Breast epithelium (tissue), 3 donors: ENCODE measurements around the gene HCFC1R1.

Source experiments
- POLR2A ChIP-seq: fragments of 450-650 bp; IDR thresholded peaks from one replicate; pipeline ENCODE4 v1.6.1; 2016; ENCODE audit warnings: antibody characterized with exemption, mild to moderate bottlenecking, moderate library complexity
- POLR2AphosphoS5 ChIP-seq, 3 donors: sonication (generic); formaldehyde crosslinking; IDR thresholded peaks; one replicate each; pipeline ENCODE4 v1.6.1; 2017; ENCODE audit warnings: antibody characterized with exemption in 3 of 3
- TF ChIP-seq, protein P1 (sequence below), 3 donors: fragments of 450-650 bp; IDR thresholded peaks; one replicate each; pipeline ENCODE4 v1.5.1; 2016 to 2017; ENCODE audit warnings: antibody characterized with exemption in 3 of 3, mild to moderate bottlenecking in 3 of 3, moderate library complexity in 3 of 3

DNA sequence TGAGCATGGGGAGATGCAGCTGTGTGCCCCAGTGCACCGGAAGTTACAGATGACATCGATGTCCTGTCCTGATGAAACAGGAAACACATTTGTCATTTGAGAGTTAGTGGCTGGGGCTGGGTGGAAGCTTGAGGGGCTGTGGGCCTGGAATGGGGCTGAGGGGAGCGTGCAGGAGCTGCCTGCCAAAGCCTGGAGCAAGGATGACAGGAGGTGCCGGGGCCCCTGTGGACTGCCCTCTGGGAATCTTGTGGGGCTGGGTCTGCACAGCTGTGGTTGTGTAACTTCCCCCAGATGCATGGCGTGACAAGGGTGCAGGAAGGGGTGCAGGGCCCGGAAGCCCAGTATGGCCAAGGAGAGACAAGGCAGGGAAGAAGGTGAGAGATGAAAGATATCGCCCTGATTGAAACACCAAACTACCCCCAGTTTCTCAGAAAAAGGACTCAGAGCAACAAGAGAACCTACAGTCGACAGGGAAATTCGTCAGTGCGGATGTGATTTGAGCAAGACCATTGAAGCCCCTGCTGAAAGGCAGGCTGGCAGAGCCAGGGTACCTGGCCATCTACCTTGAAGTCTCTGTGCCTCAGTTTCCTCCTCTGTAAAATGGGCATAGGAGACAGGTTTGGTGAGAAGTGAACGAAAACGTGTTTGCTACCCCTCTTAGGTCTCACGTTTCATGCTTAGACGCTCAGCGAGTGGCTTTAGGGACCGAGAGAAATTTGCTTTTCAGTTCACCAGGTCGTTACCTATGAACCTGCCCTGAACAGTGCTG lies 31.4 kb upstream of the HCFC1R1 start:
- TF ChIP-seq, protein P1, sequence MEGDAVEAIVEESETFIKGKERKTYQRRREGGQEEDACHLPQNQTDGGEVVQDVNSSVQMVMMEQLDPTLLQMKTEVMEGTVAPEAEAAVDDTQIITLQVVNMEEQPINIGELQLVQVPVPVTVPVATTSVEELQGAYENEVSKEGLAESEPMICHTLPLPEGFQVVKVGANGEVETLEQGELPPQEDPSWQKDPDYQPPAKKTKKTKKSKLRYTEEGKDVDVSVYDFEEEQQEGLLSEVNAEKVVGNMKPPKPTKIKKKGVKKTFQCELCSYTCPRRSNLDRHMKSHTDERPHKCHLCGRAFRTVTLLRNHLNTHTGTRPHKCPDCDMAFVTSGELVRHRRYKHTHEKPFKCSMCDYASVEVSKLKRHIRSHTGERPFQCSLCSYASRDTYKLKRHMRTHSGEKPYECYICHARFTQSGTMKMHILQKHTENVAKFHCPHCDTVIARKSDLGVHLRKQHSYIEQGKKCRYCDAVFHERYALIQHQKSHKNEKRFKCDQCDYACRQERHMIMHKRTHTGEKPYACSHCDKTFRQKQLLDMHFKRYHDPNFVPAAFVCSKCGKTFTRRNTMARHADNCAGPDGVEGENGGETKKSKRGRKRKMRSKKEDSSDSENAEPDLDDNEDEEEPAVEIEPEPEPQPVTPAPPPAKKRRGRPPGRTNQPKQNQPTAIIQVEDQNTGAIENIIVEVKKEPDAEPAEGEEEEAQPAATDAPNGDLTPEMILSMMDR (IDR thresholded peaks at IDR 0.05): no peak
- no peak for TF ChIP-seq POLR2A
- no peak for TF ChIP-seq POLR2AphosphoS5 (IDR thresholded peaks at IDR 0.05)
